RWPE1 (cell line): ENCODE results near the gene CDK15.

Source experiments
- CTCF ChIA-PET: fragments of 350-600 bp; sonication (Branson Sonifier 250); formaldehyde crosslinking; extraction: SDS; loops from one replicate; lab custom pipeline; 2021; lab: Yijun Ruan, JAX
- POLR2A ChIA-PET: fragments of 400-600 bp; formaldehyde crosslinking; extraction: SDS; loops from one replicate; lab custom pipeline; 2020; ENCODE audit warnings: antibody characterized with exemption; ENCODE audit not compliant: low non-redundant PET; lab: Yijun Ruan, JAX
- DNase-seq: peaks from one replicate; pipeline ENCODE4 v3.0.0; 2012; ENCODE audit warnings: low spot score
- H3K27ac ChIP-seq: fragments of 450-650 bp; 2 replicates; pipeline ENCODE4 v1.5.1; 2017
- TF ChIP-seq, protein P1 (sequence below): fragments of 450-650 bp; conservative IDR thresholded peaks from 2 replicates; pipeline ENCODE4 v1.5.1; 2017; ENCODE audit warnings: low read depth, mild to moderate bottlenecking

CDK15 gene

DNA sequence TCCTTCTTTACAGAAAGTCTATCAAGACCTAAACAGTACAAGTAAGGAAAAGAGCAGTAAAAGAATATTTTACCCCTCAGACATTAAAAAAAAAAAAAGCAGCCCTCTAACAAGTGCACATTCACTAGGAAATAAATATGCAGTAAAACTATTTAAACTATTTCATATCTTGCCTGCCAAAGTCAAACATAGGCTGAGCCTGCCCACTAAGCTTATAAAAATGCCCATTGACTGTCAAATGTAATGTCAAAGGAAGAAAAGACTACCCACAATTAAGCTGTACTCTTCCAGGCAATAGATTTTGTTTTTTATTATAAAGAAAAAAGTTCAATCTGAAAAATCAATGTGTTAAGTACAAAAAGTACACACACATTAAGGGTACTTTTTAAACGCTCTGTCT is 37.4 kb upstream of the CDK15 start:
- H3K27ac ChIP-seq: no peak overlapping the region
- TF ChIP-seq, protein P1, sequence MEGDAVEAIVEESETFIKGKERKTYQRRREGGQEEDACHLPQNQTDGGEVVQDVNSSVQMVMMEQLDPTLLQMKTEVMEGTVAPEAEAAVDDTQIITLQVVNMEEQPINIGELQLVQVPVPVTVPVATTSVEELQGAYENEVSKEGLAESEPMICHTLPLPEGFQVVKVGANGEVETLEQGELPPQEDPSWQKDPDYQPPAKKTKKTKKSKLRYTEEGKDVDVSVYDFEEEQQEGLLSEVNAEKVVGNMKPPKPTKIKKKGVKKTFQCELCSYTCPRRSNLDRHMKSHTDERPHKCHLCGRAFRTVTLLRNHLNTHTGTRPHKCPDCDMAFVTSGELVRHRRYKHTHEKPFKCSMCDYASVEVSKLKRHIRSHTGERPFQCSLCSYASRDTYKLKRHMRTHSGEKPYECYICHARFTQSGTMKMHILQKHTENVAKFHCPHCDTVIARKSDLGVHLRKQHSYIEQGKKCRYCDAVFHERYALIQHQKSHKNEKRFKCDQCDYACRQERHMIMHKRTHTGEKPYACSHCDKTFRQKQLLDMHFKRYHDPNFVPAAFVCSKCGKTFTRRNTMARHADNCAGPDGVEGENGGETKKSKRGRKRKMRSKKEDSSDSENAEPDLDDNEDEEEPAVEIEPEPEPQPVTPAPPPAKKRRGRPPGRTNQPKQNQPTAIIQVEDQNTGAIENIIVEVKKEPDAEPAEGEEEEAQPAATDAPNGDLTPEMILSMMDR: no peak
- DNase-seq: no peak
- ChIA-PET POLR2A (interaction anchor here (0.7 kb wide), 1 partner anchor 8 kb away, joined by 3 read pairs; no protein-coding TSS in a partner anchor), CTCF (no interaction called here)

DNA sequence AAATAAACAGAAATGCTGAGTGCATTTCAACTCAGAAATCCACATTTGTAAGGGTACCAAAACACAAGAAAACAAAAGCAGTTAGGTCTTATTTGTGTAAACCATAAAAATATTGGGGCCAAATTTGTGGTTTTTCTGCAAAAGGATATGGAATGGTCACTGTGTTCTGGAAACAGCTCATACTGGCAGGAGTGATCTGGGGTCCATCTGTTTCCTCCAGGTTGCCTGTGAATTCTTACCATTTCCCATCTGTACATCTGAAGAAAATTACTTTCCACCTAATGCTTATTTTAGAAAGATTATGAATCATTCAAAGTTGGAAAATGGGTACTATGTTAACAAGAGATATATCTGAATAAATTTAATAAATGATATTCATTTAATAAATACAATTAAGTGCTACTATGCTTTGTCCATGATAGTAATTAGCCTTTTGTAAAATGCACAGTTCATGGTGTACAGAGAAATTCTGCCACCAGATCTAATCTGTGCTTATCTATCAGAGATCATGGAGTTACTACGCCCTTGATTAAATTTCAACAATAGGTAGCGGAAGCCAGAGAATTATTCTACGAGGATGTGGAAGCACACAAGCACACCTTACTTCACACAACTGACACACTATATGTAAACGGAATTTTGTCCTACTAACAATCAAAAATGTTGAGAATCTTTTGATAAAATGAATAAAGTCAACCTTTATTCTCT is 36.5 kb upstream of the CDK15 start:
- H3K27ac ChIP-seq: no peak overlapping the region
- ChIA-PET CTCF (no interaction called here), POLR2A (no interaction called here)
- DNase-seq: no peak
- TF ChIP-seq, protein P1: no peak

DNA sequence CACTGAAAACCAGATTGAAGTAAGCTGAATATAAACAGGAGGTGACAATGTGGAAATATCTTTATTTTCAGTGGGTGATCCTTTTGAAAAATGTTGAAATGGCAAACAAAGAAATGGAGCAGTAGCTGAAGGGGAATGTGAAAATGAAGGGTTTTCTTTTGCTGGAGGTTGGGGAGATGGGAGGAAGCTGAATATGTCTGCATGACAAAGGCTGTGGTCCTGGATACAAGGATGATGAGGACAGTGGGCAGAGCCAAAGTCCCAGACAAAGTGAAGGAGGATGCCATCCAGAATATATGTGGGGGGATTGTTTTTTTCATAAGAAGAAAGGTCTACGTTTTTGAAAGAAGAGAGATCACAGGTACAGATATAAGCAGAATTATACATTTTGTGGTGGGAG is 32.3 kb upstream of the CDK15 start:
- TF ChIP-seq, protein P1: no peak
- ChIA-PET POLR2A (no interaction called here), CTCF (no interaction called here)
- no peak overlapping the region for H3K27ac ChIP-seq
- no peak for DNase-seq

DNA sequence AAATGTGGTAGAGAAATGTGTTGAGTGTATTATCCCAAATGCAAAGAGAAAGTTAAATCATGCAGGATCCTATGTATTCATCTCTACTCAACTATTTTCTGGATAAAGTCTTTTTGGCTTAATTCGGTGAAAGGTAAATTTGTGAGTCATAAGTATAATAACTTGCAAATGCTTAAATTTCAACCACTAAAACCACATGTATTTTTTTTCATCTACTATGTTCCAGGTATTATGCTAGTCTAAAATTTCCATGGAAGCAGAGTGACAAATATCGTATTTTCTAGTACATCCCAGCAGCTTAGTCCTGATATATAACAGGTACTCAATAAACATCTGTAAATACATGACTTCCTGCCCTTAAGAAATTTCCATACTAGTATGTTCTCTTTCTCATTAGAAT is 31.8 kb upstream of the CDK15 start:
- TF ChIP-seq, protein P1: no peak
- CTCF ChIA-PET: no interaction called here
- no peak overlapping the region for H3K27ac ChIP-seq
- POLR2A ChIA-PET: no interaction called here
- DNase-seq: no peak

DNA sequence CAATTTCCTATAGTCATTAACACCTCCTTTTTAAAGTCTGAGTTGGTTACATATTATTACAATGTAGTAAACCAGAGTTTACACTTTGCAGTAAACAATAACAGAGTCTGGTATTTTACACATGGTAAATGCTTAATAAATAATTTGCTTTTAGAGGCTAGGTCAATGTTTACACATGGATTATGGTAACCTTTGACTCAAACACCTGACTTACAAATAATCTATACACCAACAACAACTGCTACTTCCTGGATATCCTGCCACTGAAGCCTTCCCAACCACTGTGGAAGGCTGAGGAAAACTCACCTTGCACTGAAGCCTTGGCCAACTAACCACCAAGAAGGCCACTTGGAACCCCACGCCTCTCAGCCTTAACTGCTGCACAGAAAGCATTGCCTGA is 31.0 kb upstream of the CDK15 start:
- TF ChIP-seq, protein P1: no peak
- CTCF ChIA-PET: no interaction called here
- no peak for DNase-seq
- POLR2A ChIA-PET: no interaction called here
- H3K27ac ChIP-seq: no peak overlapping the region

DNA sequence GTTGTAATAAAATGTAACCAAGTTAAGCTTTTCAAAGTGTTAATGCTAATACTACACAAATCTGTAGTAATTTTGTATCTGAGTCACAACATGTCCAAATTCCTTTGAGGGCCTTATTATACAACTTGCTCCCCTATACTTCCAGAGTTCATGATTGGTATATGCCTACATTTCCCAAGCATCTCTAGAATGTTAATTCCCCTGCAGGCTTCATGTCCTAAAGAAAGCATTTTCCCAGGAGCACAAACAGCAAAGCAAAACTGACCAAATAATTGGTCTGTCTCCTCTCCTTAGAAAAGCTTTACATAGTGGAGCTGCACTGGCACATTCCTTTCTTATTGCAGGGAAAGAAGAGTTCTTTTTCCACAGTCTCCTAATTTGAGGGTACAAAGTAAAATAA is 29.3 kb upstream of the CDK15 start:
- ChIA-PET CTCF (no interaction called here), POLR2A (interaction anchor here (0.5 kb wide), 1 partner anchor 8 kb away, joined by 3 read pairs; no protein-coding TSS in a partner anchor)
- no peak for DNase-seq
- no peak overlapping the region for H3K27ac ChIP-seq
- TF ChIP-seq, protein P1: no peak
